ENCODE data around the gene KIF24. TPM values are rescaled to one million over a fixed set of nuclear protein-coding genes. Genes with fewer than 3 reads are reported as not detected.

Gene KIF24
- total and polyA plus RNA-seq, 2 of the 8 experiments (the other 6 are each of a cell fraction or from before 2014, with no cell fraction given), result 2.7 to 3.9 TPM

DNA sequence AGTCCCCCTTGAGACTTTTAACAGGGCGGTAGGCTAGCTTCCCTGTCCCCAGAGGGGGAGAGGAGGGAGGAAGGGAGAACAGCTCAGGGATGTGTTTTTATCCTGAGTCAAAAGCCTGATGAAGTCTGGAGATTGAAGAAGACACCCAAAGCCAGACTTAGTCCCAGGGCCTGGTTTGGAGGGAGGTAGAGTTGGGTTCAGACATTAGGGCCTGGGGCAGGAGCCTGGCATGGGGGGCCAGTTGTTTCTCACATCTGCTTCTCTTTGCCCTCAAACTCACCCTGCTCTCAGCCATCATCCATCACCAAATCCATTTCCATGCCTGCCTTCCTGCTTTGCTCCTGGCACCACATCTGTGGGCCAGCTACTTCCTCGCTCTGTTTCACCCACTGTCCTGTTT, 44.7 kb upstream of the KIF24 start:
- no peak overlapping the region for H3K4me2 ChIP-seq (ENCODE audit: insufficient read depth in 1 of 2, low read depth in 2 of 2, low read length in 2 of 2)
- no peak overlapping the region for H3K14ac ChIP-seq (ENCODE audit: insufficient read length)
- FAIRE-seq (no peak), DNase-seq (ENCODE audit: low read depth in 1 of 2, low spot score in 2 of 2) (no peak)
- H4K8ac ChIP-seq (ENCODE audit: extremely low read depth, insufficient read depth, low read length), result no peak overlapping the region
- H3K79me2 ChIP-seq (ENCODE audit: control insufficient read depth in 1 of 2, insufficient read depth in 2 of 2, low read length in 2 of 2), result no peaks in the 10 kb centered on the region
- no peak overlapping the region for H2BK20ac ChIP-seq (ENCODE audit: low read length)
- no peaks in the 10 kb centered on the region; the same call in 1 of the 2 replicates for H3K79me1 ChIP-seq (ENCODE audit: low read depth, low read length)
- no peak overlapping the region for H3K27ac ChIP-seq (ENCODE audit: low read depth, low read length)
- H2BK15ac ChIP-seq (ENCODE audit: low read length), result no peak overlapping the region
- no peak overlapping the region for H3K9ac ChIP-seq (replicated peaks in 1 of 4; ENCODE audit: extremely low read depth in 1 of 4, low read depth in 3 of 4, low read length in 3 of 4)
- ChIA-PET POLR2A (ENCODE audit: partially characterized antibody) (interaction anchor here (1.0 to 3.4 kb wide), 2 partner anchors 10 to 24 kb away, joined by 3 to 18 read pairs; no protein-coding TSS in a partner anchor), CTCF (ENCODE audit: partially characterized antibody) (interaction anchor here (1.6 to 19.4 kb wide), 6 partner anchors 9 to 120 kb away, joined by 5 to 350 read pairs (median 44); no protein-coding TSS in a partner anchor)
- no peak overlapping the region for H4K5ac ChIP-seq (ENCODE audit: insufficient read length, low read depth, low read length)
- peaks cover 3 to 4% (median 3%) of the 10 kb centered on the region in 4 experiments; a peak in 6 of 7 replicates for H3K4me1 ChIP-seq (replicated peaks in 1 of 4; ENCODE audit: control insufficient read depth in 3 of 4, insufficient read depth in 4 of 4, low read length in 3 of 4)
- no peak overlapping the region for H2AK5ac ChIP-seq (ENCODE audit: low read depth, low read length)
- H2AFZ ChIP-seq (ENCODE audit: low read length), result no peak overlapping the region
- H2BK120ac ChIP-seq (replicated peaks; ENCODE audit: low read depth, low read length), result no peak overlapping the region
- H3K18ac ChIP-seq (ENCODE audit: extremely low read depth, low read length), result no peak overlapping the region
- 82% methylated on average over 1 of the region's 2 CpGs; no CpG with 5 or more reads in 1 of the 2 experiments for WGBS, 2 experiments (ENCODE audit: extremely low coverage in 1 of 2, insufficient coverage in 1 of 2, insufficient read length in 1 of 2, insufficient replicate concordance in 2 of 2, low coverage in 1 of 2, low lambda C conversion rate in 2 of 2, missing lambda C conversion rate in 1 of 2)
- peaks cover 13% of the 10 kb centered on the region for H3K23me2 ChIP-seq (ENCODE audit: low read depth, low read length)
- H3K9me3 ChIP-seq (ENCODE audit: insufficient read depth in 2 of 2, low read depth in 1 of 2, low read length in 1 of 2), result no peaks in the 10 kb centered on the region; a peak in 1 of 4 replicates
- H3K4me3 ChIP-seq (ENCODE audit: extremely low read depth in 1 of 4, insufficient read depth in 2 of 4, low read depth in 3 of 4, low read length in 4 of 4), result no peak overlapping the region
- peaks cover 0 to 6% (median 3%) of the 10 kb centered on the region in 4 experiments; a peak in 3 of 7 replicates for H3K27me3 ChIP-seq (replicated peaks in 1 of 4; ENCODE audit: control insufficient read depth in 3 of 4, extremely low read depth in 1 of 4, insufficient read depth in 3 of 4, low read length in 3 of 4)
- no peak overlapping the region for H4K91ac ChIP-seq (replicated peaks; ENCODE audit: insufficient read length, low read length)
- H2BK5ac ChIP-seq (ENCODE audit: low read depth, low read length), result no peak overlapping the region
- H3K4ac ChIP-seq (replicated peaks; ENCODE audit: insufficient read length, low read depth, low read length), result no peak overlapping the region
- peaks cover 0 to 9% (median 0%) of the 10 kb centered on the region in 4 experiments; a peak in 1 of 8 replicates for H3K36me3 ChIP-seq (ENCODE audit: control insufficient read depth in 2 of 4, insufficient read depth in 4 of 4, low read length in 3 of 4)
- H3K56ac ChIP-seq (replicated peaks; ENCODE audit: insufficient read length, low read depth, low read length), result no peak overlapping the region
- H3K23ac ChIP-seq (ENCODE audit: insufficient read length), result no peak overlapping the region
- no peak overlapping the region for H2BK12ac ChIP-seq (ENCODE audit: low read depth, low read length)
- peaks cover 0 to 4% of the 10 kb centered on the region in 2 experiments for H4K20me1 ChIP-seq (replicated peaks in 1 of 2; ENCODE audit: control insufficient read depth in 1 of 2, insufficient read depth in 2 of 2, low read length in 2 of 2)
- TF ChIP-seq ZNF274 (IDR thresholded peaks at IDR 0.05; ENCODE audit: borderline replicate concordance, extremely low read depth, low read length), result no peak
- TF ChIP-seq FOSL1 (IDR thresholded peaks at IDR 0.05; ENCODE audit: insufficient read depth, low read depth, low read length), result no peak
- no peak for TF ChIP-seq CHD2 (IDR thresholded peaks at IDR 0.05; ENCODE audit: low read length)
- TF ChIP-seq TCF12 (IDR thresholded peaks at IDR 0.05; ENCODE audit: low read depth, low read length), result no peak
- no peak for TF ChIP-seq SP2 (IDR thresholded peaks at IDR 0.05; ENCODE audit: low read length)
- no peak for TF ChIP-seq CBX5 (IDR thresholded peaks at IDR 0.05; ENCODE audit: low read depth, low read length)
- TF ChIP-seq BCL11A (IDR thresholded peaks at IDR 0.05; ENCODE audit: low read depth in 2 of 2, low read length in 2 of 2), result no peak
- no peak for TF ChIP-seq POU5F1 (IDR thresholded peaks at IDR 0.05; ENCODE audit: low read depth, low read length)
- TF ChIP-seq JUND (IDR thresholded peaks at IDR 0.05; ENCODE audit: low read length), result no peak
- no peak for TF ChIP-seq SIRT6 (IDR thresholded peaks at IDR 0.05; ENCODE audit: low read length)
- TF ChIP-seq RFX5 (IDR thresholded peaks at IDR 0.05; ENCODE audit: borderline replicate concordance, low read depth, low read length), result no peak
- TF ChIP-seq TAF1 (IDR thresholded peaks at IDR 0.05; ENCODE audit: low read depth, low read length), result no peak
- no peak for TF ChIP-seq RBBP5 (IDR thresholded peaks at IDR 0.05; ENCODE audit: borderline replicate concordance, low read depth, low read length)
- TF ChIP-seq CHD1 (IDR thresholded peaks at IDR 0.05; ENCODE audit: low read depth, low read length), result no peak
- TF ChIP-seq RNF2 (IDR thresholded peaks at IDR 0.05; ENCODE audit: borderline replicate concordance, low read depth, low read length, missing control alignments, poor library complexity, severe bottlenecking), result no peak

Data from H1 (cell line).